GM21447 (cell line): ENCODE results near the gene SLC6A19.
"Not testable (repeated sequence)": the region's sequence is repeated elsewhere in the genome, so short reads cannot be mapped to it uniquely, and the experiment has no call there.

Experiments
- ATAC-seq: cut with Tn5 transposase; IDR thresholded peaks from one replicate; pipeline ENCODE4 v1.9.1; 2021; ENCODE audit not compliant: unreplicated experiment

SLC6A19 gene

DNA sequence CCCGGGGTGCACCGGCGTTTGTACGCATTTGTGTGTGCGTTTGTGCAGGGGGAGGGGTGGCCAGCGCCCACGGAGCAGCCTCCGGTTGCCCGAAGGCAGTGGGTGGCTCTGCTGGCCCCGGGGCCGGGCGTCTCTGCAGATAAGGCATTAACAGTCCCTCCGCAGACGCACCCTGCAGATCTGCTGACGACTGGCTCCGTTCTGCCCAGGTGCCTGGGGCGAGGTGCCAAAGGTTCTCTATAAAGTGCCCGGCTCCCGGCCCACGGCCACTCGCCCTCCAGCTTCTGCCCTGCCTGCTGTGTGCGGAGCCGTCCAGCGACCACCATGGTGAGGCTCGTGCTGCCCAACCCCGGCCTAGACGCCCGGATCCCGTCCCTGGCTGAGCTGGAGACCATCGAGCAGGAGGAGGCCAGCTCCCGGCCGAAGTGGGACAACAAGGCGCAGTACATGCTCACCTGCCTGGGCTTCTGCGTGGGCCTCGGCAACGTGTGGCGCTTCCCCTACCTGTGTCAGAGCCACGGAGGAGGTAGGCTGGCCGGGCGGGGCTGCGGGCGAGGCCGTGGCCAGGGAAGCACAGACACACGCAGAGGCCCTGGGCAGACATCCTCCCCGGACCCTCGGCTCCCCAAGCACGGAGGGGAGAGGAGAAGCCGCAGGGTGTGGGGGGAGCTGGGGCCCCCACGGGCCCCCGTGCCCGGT is at the start of gene SLC6A19:
TSS of gene SLC6A19 (plus strand) at position 269 of the 699 bp plus-strand sequence. CDS start at position 325, 56 bp downstream.
- ATAC-seq, result no peak

GRCh38 chr5:1152156-1152555 is 49.2 kb upstream of the SLC6A19 start:
- no peak for ATAC-seq

GRCh38 chr5:1152771-1153282 is 48.6 kb upstream of the SLC6A19 start:
- no peak for ATAC-seq

DNA sequence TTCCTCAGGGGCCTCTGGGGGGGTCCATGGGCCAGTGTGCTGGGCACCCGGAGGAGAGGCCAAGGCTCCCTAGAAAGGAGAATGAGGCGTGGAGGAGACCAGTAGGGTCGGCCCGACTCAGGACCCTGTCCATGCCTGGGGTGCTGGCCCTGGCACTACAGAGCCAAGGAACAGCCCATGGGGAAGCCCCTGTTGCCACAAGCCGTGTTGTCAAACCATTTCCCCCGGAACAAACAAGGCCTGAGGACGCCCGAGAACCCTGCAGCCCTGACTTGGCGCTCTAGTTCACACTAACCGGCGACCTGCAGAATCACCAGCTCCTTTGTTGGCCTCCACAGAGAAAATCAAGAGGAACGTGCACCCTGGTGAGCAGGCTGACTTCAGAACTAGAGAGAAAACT is 48.0 kb upstream of the SLC6A19 start:
- no peak for ATAC-seq

DNA sequence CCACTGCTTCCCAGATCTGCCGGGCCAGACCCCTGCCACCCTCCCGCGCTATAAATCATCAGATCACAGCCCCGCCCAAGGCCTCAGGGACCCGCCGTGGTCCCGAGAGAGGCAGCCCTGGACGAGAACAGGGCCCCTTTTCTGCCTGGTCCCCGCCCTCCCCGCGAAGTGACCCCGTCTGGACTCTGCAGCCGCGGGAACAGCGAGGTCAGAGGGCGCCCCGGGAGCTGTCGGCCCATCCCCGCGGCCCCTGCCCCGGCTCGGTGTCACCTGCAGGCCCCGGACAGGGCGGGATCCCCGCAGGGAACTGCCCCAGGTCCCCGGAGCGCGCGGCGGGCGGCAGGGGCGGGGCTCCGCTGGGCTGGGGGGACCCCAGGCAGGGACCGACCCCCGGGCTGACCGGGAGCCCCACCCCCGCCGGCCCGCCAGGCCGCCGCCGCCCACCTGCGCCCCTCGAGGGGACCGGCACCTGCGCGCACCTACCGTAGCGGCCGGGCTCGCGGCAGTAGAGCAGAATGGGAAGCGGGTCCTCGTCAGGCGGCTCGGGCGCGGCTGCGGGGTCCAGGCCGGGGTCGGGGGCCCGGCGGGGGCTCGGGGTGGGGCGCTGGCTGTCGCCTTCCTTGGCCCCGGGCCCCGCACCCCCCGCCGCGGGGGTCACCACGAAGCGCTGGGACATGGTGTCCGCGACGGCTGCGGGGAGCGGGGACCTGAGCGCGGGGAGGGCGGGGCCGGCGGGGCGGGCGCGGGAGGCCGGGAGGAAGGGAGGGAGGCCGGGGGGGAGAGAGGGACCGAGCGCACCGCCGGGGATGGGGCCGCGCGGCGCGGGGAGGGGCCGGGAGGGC is 46.0 kb upstream of the SLC6A19 start:
- ATAC-seq, result no peak

DNA sequence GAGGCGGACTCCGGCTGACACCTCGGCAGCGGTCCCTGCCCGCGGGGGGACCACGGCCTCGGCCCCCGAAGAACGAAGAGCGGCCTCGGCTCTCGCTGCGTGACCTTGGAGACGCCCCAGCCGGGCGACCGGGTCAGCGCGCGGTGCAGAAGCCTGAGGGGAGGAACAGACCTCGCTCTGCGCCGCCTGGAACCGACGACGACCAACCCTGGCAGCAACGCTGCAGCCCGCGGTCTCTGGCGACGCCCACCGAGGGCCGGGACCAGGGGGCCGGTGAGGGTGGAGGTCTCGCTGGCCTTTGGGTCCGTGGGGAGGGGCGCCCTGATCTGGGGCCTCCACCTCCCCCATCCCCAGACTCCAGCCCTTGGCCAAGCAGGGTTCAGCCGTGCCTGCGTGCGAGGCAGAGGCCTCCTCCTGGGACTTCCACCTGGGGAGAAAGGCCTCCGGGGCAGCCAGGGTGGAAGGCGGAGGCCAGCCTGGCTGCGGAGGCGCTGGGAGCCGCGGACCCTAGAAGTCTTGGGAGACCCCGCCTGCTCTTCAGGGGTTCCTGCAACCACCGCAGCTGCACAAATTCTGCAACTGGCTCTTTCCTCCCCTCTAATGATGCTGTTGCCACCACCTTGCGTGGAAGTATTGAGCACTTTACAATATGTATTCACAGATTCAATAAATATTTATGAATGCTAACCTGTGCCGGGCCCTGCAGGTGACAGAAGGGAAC is 45.2 kb upstream of the SLC6A19 start:
- ATAC-seq, result no peak

- ATAC-seq, result no peak
Observed at GRCh38 chr5:1156754-1157460, 44.5 kb upstream of the SLC6A19 start.

- not testable (repeated sequence) for ATAC-seq
Observed at GRCh38 chr5:1157461-1157986, 43.9 kb upstream of the SLC6A19 start.

GRCh38 chr5:1158647-1159340 is 42.6 kb upstream of the SLC6A19 start:
- ATAC-seq, result no peak

- no peak for ATAC-seq
Observed at GRCh38 chr5:1159341-1159675, 42.1 kb upstream of the SLC6A19 start.

GRCh38 chr5:1159774-1160406 is 41.5 kb upstream of the SLC6A19 start:
- ATAC-seq, result no peak

- ATAC-seq, result no peak
Observed at GRCh38 chr5:1161108-1161832, 40.1 kb upstream of the SLC6A19 start.

GRCh38 chr5:1161833-1162229 is 39.6 kb upstream of the SLC6A19 start:
- ATAC-seq, result no peak

DNA sequence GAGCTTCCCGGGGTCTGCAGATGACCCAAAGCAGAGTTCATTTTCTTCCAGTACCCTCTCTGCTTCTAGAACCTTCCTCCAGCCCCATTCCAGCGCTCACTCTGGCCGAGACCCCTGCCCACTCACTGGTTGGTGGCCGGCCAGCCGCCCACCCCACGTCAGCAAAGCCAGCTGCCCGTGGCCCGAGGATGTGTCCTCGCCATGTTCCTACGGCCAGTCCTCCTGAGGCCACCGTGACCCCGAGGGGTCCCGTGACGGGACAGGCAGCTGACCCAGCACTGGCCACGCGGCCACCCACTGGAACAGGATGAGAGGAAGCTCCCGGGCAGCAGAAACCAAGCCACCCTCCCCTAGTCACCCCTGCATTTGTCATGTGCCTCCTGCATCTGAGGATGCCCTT is 39.1 kb upstream of the SLC6A19 start:
- no peak for ATAC-seq

- no peak for ATAC-seq
Observed at GRCh38 chr5:1162751-1163150, 38.6 kb upstream of the SLC6A19 start.

DNA sequence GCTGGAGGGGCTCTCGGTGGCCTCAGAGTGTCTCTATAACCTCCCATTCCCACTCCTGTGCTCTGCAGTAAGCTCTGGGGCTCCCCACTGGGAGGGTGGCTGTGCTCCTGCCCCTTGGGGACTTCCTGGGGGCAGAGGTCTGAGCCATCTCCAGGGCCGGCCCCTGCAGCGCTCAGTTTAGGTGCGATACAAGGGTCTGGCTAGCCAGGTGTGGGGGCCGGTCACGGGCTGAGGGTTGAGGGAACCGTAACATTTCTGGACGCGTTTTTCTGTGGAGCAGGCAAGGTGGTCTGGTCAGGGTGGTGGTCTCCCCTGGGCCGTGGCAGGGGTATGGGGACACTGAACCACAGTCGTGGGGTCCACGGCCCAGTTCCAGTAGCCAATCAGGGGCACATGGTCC is 38.0 kb upstream of the SLC6A19 start:
- no peak for ATAC-seq

DNA sequence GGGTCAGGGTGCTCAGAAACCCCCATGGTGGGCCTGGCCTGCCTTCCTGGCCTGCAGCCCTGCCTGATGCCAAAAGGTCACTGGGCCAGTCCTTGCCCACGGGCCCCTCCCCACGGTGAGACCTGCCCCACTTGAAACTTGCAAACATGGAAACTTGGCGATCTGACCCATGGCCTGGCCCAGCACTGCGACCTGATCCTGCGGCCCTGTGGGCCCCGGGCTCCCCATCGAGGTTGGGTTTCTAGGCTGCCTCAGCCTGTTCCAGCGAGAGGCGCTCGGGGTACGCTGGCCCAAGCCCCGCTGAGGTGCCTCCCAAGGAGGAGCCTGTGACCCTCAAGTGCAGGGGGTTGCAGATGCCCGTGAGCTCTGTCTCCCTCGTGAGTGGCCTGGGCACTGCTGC is 37.5 kb upstream of the SLC6A19 start:
- ATAC-seq, result no peak

DNA sequence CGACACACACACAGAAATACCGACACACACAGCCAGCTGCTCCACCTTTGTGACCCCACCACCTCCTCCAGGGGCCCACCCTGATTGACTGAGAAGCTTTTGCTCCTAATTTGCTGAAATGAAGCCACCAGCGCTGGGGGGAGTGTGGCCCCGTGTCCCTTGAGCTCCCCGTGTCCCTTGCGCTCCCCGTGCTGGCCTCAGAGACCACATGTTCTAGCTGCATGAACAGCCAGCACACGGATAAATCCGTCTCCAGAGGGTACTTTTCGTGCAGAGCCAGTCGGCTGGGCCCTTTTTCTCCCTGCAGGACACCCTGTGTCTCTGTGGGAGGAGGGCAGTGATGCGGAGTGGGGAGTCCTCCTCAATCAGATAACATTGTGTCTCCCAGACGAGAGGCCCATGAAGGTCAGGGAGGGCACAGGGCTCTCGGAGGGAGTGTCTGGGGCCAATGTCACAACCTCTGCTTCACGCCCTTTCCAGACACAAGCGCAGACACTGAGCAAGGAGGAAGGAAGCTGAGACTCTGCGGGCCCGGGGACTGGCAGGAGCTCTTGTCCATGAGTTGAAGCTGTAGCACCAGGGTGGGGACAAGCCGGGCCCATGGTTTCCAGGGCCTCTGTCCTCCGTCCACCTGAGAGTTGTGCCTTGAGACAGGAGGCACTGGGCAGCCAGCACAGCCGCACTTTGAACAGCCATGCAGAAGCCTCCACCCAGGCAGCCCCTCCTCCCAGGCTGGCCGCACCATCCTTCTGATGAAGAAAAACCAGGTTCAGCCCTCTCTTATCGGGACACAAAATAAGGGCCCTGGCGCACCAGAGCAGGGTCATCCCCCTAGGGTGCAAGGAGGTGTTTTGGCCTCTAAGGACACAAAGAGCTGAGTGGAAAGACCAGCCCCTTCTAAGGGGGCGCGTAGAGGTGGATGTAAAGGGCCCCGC is 36.4 kb upstream of the SLC6A19 start:
- no peak for ATAC-seq
